Ovary (tissue), 3 donors: ENCODE results near the gene UQCRHL.

Source experiments
- CTCF ChIP-seq, 3 donors: fragments of 450-650 bp in 2 of 3; fragments of 200-600 bp in 1 of 3; IDR thresholded peaks; one replicate each; pipeline versions ENCODE4 v1.5.1 to v1.8.0; 2016 to 2022; ENCODE audit warnings: antibody characterized with exemption in 3 of 3, mild to moderate bottlenecking in 1 of 3
- EP300 ChIP-seq: sonication (generic); formaldehyde crosslinking; IDR thresholded peaks from one replicate; pipeline ENCODE4 v1.6.1; 2017; ENCODE audit warnings: antibody characterized with exemption
- POLR2A ChIP-seq: fragments of 450-650 bp; IDR thresholded peaks from one replicate; pipeline ENCODE4 v1.6.1; 2017; ENCODE audit warnings: antibody characterized with exemption, mild to moderate bottlenecking, moderate library complexity
- donor health status: DM: no; HTN: no; CAD: no.

GRCh38 chr1:15764269-15764764 is 43.1 kb downstream of the UQCRHL start:
- TF ChIP-seq CTCF (IDR thresholded peaks at IDR 0.05) (no peak), POLR2A (no peak), EP300 (no peak)
